A172 (cell line): ENCODE results near the gene APIP. TPM values are rescaled to one million over a fixed set of nuclear protein-coding genes. Genes with fewer than 3 reads are reported as not detected.
A peak's percentile ranks its signal among the peaks of the same experiment; 100 is the strongest.
"Not testable (repeated sequence)": the region's sequence is repeated elsewhere in the genome, so short reads cannot be mapped to it uniquely, and the experiment has no call there.

Source experiments
- DNase-seq: peaks from one replicate; pipeline ENCODE4 v3.0.0-alpha.2; 2015; ENCODE audit warnings: low spot score
- total RNA-seq: library from RNA; depleted of rRNA; stranded (reverse); fragments of >200 nt; shearing (Covaris generic); gene quantifications from 2 replicates; pipeline ENCODE4 v1.2.3, GENCODE V29; 2014

Gene APIP
- total RNA-seq, 1 experiment from 2014 or later, result 91.1 TPM

GRCh38 chr11:34926101-34926830 is 10.1 kb upstream of the APIP start:
- DNase-seq, result peak; percentile 58

DNA sequence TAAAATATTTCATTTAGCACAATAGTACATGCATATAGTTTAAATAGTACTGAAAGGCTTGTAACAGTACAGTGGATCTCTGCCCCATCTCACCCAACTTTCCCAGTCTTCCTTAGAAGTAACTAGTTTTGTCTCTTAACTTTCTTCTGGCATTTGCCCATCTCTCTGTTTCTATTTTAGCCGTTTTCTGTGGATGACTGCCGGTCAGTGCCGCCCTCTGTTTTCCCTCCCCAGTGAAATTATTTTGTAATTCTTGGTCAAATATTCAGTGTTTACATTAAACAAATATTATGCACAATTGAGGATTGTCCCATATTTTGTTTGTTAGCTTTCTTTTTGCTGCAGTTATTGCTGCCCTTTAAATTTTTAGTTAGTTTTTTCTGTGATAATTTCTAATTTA is 8.5 kb upstream of the APIP start:
- no peak for DNase-seq

DNA sequence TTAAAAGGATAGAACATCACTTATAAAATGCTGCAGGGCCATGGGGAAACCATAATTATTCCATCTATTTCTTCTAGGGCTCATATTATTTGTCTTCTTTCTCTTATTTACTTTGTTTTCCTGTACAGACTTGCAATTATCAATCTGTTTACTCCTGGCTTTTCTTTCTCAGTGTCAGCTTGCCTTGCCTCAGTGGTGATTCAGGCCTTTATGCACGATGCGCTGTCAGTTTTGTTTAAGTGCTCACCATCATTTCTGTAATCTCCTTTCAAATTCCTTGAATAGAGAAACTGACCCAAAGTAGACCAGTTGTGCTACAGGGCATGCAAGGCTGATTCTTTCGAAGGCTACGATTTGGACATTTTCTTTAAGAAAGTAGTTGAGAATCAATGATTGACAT is 5.0 kb upstream of the APIP start:
- DNase-seq, result no peak

DNA sequence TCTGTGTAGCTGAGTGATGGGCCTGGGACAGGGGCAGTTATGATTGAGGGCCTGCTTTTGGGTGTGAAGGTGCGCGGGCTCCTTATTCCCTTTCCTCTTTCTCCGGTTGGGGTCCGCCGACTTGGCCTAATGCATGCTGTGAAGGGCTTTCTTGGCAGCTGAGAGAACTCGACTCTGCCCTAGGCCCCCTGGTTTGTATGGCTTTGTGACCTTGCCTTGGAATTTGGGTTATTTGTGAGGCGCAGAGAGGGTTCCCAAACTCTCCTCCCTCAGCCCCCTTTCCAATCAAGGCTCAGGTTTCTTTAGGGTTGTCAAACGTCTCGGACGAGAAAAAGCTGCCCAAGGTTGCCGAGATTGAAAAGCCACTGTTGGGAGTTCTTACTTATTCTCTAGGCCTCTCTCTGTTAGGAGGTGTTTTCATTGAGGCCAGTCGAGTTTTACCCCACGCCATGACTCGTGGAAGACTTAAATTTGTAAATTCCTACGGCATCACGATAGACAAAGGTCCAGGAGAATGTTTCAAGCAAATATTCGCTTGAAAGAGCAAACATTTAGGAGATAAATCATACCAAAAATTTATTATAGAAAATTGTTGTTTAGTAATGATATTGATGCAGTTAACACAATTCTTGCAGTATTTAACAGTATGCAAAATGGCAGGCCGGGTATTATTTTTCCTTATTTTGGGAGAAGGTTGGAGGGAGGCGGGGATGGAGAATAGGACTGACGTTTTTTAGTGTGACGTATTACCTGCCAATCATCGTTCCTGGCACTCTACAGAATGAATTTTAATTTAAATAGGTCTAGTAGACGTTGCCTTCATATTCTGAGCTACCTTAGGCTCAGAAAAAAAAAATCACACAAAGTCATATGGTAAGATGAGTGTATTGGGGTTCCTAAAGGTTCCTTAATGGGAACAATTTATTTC is 928 bp upstream of the APIP start:
- DNase-seq, result peak; percentile 24

DNA sequence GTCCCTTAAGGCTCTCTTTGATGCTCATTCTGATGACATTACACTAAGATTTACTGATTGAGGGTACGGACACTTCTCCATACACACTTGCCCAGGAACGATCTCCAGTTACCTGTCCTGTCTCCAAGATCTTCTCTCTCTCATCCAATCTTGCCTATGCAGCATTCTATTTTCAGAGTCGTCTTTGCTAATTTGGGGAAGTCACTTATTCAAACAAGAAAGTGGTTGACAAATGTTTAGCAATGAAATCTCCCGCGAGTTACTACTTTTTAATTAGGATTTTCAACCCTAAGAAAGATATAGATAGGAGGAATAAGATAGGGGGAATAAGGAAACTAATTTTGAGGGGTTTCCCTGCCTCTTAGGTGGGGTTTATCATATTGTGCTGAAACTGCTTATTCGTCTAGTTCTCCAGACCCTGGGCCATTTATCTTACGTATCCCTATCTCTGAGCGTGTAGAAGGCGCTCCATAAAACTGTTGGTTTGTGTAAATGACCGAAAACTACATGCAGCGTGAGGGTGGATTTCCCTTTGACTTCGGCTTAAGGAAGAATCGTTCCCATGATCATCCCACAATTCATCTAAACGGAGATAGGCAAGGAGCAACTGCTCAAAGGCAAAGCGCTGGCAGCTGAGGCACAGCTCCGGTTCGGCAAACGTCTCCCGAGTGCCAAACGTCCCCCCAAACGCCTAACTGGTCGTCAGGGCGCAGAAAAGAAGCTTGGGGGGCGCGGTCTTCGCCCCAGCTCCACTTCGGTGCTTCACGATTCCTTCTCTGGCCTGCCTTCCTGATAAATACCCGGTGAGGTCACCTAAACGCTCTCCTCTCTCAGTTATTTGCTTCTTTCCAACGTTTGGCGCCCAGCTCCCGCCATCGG is 804 bp downstream of the APIP start:
- DNase-seq, result no peak

- DNase-seq, result not testable (repeated sequence)
Observed at GRCh38 chr11:34913556-34913955, 2.6 kb downstream of the APIP start.

DNA sequence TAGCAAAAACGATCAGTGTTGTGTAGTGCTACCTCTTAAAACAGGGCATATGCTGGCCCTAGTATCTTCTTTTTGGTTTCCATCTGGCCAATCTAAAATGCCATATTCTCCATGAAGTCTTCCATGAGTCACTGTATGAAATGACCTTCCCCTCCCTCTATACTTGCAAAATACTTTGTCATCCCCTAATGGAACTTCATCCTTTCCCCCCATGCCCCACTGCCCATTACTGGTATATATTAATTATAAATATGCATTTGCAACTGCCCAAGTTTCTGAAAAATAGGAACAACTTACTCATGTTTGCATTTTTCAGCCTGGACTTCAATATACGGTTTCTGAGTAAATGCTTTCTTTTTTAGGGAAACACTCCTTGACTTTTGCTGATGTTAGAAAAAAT is 4.5 kb downstream of the APIP start:
- DNase-seq, result no peak

- DNase-seq, result no peak
Observed at GRCh38 chr11:34910817-34911216, 5.4 kb downstream of the APIP start.

DNA sequence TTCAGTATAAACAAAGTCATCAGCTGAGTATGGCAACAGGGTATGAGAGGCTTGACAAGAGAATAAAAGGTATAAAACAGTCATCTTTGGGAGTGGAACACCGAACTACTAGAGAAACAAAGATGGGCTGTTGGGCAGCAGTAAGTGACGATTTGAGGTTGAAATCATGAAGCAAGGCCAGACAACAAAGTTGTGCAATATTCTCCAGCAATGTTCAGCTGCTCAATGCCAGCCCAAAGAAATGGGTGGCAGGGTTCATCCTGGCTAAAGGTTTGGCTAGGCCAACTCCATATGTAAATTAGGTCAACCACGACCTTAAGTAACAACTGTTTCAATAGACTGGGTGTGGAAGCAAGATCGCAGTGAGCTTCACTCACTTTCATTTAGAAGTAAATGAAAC is 6.2 kb downstream of the APIP start:
- DNase-seq, result no peak

- no peak for DNase-seq
Observed at GRCh38 chr11:34909415-34909814, 6.8 kb downstream of the APIP start.

GRCh38 chr11:34907934-34908593 is 8.1 kb downstream of the APIP start:
- DNase-seq, result no peak

GRCh38 chr11:34905666-34906065 is 10.5 kb downstream of the APIP start:
- no peak for DNase-seq

- no peak for DNase-seq
Observed at GRCh38 chr11:34904421-34904955, 11.7 kb downstream of the APIP start.

DNA sequence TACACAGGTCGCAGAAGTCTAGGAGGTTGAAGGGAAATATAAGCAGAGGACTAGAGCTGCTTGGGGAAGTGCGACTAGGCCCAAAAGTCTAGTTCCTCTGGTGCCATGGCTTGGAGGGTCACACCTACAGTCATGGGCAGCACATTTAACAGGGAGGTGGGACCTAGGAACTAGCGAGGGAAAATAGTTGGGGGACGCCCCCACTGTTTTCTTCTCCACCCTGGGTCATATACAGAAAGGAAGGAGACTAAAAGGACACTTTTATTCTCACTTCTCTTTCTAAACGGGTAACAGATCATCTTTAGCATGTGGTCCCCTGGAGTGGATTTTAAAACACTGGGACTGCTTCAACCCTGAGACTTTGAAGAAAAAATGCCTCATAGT is 16.6 kb downstream of the APIP start:
- no peak for DNase-seq

DNA sequence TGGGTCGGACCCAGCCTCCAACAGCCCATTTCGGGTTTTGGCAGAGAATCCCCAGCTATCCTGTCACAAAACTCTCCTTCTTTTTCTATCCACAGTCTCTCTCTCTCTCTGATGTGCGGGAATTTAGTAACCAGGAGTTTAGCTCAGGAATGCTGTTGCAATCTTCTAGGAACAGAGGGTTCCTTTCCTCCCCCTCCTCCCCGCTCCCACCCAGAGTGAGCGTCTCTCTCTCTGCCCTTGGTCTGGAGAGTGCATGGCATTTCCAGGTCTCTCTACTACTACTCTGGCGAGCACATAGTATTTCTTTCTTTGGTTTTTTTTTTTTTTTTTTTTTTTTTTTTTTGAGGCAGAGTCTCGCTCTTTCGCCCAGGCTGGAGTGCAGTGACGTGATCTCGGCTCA is 17.7 kb downstream of the APIP start:
- DNase-seq, result no peak

- DNase-seq, result no peak
Observed at GRCh38 chr11:34897171-34897870, 18.9 kb downstream of the APIP start.

DNA sequence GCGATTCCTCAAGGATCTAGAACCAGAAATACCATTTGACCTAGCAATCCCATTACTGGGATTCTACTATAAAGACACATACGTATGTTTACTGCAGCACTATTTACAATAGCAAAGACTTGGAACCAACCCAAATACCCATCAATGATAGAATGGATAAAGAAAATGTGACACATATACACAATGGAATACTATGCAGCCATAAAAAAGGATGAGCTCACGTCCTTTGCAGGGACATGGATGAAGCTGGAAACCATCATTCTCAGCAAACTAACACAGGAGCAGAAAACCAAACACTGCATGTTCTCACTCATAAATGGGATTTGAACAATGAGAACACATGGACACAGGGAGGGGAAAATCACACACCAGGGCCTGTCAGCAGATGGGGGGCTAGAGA is 20.0 kb downstream of the APIP start:
- DNase-seq, result not testable (repeated sequence)

DNA sequence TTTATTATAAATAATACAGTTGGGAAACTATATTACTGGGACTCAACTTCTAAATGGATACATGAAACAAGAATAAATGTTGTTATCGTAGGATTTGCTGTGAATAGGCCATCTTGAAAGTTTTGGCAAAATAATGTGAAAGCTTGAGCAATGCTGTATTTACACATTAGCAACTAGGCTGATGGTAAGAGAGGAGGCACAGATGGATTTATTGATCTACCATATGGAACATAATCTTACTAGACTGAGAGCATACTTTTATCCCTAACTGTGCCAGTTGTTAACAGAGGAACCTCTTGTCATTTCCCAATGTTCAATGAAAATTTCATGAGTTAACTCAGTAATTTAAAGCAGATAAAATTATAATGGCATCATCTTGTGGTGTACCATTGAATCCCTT is 22.8 kb downstream of the APIP start:
- no peak for DNase-seq

DNA sequence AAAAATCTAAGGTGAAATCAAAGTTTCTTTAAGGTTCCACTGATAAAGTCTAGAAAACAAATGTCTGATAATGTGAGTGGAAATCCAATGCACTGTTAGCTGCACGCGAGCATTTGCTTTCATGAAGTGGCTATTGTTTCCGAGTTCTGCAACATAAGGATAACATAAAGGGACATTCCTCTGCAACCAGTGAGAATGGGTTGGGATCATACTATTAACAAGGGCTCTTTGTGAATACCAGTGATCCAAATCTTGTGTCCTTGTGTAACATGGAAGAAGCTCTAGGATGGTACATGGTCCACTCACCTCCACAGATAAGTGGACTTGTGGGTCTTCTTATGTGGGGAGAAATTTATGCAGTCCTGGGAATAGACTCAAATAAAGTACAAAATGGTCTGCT is 24.6 kb downstream of the APIP start:
- no peak for DNase-seq

DNA sequence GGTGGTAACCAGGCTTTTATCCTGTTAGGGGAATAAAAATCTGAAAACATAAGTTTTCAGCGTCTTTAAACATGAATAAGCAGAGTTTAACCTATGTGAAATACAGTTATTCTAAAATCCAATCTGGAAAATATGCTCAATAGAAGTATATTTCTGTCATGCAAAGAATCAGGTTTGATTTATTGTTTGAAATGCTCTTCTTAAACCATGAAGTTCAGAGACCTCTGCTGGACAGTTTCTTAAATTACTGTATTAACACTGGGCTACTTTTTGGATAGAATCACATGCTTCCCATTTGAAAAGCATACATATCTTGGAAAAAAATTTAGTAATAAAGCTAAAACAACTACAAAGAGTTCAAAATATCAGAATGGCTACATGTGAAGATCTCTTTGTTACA is 25.4 kb downstream of the APIP start:
- DNase-seq, result peak; percentile 50

- DNase-seq, result peak; percentile 11
Observed at GRCh38 chr11:34890089-34890488, 26.1 kb downstream of the APIP start.
